Hypothalamus (tissue), 51 donors: ENCODE results near the gene RSU1.

ENCODE experiments used
- DNase-seq, 51 donors: peaks; one replicate each; lab custom pipeline; 2025; lab: John Stamatoyannopoulos, UW

RSU1 gene

DNA sequence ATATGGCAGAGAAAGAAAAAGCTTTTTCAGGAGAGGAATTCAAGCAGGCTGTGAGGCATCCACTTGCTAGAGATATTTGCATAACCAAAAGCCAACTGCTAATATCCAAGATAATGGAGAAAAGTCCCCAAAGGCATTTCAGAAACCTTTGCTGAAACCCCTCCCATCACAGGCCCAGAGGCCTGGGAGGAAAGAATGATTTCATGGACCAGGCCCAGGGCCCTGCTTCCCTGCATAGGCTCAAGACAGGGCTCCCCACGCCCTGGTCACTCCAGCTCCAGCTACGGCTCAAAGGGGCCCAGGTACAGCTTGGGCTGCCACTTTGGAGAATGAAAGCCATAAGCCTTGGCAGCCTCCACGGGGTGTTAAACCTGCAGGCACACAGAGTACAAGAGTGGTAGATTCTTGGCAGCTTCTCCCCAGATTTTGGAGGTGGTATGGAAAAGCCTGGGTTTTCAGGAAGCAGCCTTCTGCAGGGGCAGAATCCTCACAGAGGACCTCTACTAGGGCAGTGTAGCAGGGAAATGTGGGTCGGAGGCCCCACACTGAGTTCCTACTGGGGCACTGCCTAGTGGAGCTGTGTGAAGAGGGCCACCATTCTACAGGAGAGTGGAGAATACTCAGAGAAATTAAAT is 5.6 kb upstream of the RSU1 start:
- no peak for DNase-seq

DNA sequence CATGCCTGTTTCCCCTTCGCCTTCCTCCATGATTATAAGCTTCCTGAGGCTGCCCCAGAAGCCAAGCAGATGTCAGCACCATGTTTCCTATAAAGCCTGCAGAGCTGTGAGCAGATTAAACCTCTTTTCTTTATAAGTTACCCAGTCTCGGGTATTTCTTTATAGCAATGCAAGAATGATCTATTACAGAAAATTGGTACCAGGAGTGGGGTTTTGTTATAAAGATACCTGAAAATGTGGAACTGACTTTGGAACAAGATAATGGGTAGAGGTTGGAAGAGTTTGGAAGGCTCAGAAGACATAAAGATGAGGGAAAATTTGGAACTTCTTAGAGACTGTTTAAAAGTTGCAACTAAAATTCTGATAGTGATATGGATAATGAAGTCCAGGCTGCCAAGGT is 4.8 kb upstream of the RSU1 start:
- DNase-seq: no peak

DNA sequence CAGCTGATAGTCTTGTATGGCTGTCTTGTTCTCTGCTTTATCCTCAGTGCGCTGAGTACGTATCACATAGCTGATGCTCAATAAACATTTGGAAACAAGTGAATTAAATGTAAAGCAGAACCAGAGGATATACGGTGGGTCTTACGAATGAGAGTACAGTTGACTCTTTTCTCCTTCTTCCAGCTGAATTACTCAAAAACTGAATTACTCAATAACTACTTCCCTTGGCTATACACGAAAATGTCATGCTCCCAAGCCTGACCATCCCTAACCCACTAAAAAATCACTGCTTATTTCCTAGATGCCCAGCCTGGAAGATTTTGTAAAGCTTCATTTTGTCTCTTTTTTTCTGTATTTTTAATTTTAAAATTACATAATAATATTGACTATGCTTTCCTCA is 3.2 kb upstream of the RSU1 start:
- DNase-seq: no peak

GRCh38 chr10:16820018-16820417 is 2.8 kb upstream of the RSU1 start:
- no peak for DNase-seq

- DNase-seq: no peak
Observed at GRCh38 chr10:16819436-16819835, 2.2 kb upstream of the RSU1 start.

DNA sequence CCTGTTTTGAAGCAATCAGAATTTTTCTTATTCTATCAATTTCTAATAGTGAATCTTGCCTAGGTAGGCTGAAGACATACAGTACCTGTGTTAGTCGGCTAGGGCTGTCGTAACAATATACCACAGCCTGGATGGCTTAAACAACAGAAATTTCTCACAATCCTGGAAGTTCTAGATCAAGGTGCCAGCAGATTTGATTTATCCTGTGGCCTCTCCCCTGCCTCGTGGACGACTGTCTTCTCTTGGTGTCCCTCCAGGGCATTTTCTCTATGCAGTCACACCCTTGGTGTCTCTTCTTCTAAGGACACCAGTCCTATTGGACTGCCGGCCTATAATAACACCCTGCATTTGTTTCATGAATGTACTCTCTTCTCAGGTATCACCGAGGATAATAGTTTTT is 1.8 kb upstream of the RSU1 start:
- no peak for DNase-seq

- DNase-seq: peak in 2 of 51 donors; percentile 50 to 51
Observed at GRCh38 chr10:16816830-16817124, 447 bp downstream of the RSU1 start.

GRCh38 chr10:16816171-16816570 is 1.1 kb downstream of the RSU1 start:
- DNase-seq: no peak

DNA sequence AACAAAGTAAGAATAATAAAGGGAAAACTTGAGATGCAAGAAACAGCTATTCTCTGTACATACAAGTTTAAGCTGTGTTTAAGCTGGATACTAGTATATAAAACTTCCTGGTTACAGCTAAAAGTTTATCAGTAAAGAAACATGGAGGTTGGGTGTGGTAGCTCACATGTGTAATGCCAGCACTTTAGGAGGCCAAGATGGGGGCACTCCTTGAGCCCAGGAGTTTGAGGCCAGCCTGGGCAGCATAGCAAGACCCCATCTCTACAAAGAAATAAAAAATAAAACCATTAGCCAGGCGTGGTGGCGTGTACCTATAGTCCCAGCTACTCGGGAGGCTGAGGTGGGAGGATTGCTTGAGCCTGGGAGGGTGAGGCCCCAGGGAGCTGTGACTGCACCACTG is 3.2 kb downstream of the RSU1 start:
- no peak for DNase-seq

DNA sequence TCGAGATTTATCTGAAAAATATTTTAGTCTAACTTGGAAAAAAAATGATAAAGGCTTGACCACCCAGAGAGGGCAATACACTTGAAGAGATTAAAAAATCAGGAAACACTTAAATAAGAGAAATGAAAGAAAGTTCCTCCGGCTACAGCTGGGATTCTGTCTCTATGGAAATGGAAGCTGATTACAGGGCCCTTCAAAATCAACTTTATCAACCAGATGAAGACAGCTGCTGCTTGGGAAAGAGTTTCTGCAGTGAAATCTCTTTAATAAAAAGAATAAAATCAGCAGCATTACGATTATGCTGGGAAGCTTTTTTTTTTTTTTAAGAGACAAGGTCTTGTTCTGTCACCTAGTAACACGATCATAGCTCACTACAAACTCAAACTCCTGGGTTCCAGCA is 4.5 kb downstream of the RSU1 start:
- no peak for DNase-seq

- no peak for DNase-seq
Observed at GRCh38 chr10:16811765-16812164, 5.5 kb downstream of the RSU1 start.

GRCh38 chr10:16811292-16811691 is 5.9 kb downstream of the RSU1 start:
- no peak for DNase-seq

DNA sequence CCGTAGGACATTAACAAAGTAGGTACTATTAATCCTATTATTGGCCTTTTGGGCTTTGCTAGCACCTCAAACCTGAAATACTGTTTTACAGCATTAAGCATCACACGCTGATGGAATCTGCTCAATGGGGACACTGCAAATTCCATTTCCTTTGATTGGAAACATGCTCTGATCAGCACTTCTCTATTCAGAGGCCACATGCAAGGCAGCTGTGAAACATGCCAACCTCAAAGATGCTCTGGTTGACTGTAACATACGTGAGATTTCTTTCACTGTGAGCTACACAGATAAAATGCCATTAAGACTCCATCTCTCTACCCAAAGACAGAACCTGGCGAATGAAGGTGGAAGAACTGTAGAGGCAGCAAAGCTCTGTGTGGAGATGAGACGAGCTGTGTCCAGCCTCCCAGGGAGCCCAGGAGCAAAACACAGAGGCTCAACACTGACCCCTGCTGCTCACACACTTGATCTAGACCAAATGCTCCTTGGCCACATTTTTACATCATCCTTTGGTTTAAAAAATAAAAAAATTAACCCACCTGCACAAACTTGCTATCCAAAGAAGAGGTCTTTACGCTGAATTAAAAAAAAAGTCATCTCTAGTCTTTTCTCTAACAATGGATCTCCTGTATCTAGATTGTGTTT is 8.0 kb downstream of the RSU1 start:
- DNase-seq: peak in 15 of 51 donors; percentile 2 to 37 (median 13)

DNA sequence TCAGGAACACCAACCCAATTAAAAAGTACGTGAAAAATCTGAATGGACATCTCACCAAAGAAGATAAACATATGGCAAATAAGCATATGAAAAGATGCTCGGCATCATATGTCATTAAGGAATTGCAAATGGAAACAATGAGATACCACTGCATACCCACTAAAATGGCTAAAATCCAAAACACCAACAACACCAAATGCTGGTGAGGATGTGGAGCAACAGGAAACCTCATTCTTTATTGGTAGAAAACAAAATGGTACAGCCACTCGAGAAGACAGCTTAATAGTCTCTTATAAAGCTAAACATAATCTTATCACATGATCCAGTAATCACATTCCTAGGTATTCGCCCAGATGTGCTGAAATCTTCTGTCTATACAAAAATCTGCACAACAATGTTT is 13.1 kb downstream of the RSU1 start:
- DNase-seq: no peak

GRCh38 chr10:16803464-16803863 is 13.8 kb downstream of the RSU1 start:
- no peak for DNase-seq

- DNase-seq: no peak
Observed at GRCh38 chr10:16799621-16800020, 17.6 kb downstream of the RSU1 start.

DNA sequence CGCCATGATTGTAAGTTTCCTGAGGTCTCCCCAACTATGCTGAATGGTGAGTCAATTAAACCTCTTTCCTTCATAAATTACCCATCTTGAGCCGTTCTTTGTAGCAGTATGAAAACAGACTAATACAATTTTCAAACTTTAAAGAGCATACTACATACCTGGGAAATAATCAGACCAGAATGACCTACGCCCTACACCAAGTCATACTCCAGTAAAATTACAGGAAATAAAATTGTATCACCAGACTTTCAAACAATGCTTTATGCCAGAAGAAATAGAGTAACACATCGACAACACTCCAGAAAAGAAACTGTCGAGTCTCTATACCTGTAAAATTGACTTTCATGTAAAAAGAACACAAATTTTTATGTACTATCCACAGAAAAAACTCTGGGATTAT is 18.7 kb downstream of the RSU1 start:
- DNase-seq: no peak

DNA sequence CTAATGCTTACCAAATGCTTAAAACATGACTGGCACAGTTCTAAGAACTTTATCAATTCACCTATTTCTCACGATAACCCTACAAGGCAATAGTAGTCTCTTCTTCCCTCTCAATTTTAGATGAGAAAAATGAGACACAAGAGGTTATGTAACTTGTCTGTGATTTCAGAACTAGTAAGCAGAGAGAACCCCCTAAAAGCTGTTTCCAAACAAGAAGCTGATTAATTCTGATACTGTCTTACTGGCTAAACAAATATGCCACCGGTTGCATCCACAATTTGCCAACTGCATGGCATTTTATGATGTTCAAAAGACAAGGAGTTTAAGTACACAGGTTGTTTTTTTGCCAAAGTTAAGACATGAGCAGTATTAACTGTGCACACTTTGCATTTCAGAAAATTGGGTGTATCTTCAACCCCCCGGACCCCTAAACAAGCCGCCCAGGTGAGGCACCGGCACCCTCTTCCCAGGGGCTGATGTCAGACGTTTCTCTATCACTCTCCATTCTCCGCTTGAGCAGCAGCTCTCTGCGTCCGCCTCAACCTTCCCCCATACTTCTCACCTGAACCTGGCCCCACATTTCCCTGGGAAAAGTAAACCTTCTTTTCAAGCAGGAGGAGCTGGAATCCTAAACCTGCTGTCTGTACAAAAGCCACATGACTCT is 21.7 kb downstream of the RSU1 start:
- DNase-seq: no peak

DNA sequence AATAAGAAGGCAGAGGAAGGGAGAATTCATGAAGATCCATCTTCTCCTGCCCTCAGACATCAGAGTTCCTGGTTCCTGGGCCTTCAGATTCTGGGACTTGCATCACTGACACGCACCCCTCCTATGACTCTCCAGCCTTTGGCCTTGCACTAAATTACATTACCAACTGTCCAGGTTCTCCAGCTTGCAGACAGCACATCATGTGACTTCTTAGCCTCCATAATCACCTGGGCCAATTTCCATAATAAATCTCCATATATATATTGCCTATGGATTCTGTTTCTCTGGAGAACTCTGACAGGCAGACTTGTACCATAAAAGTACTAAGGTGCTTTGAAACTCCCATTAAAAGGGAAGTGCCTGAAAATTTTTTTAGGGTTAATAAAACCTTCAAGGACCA is 23.2 kb downstream of the RSU1 start:
- DNase-seq: no peak

GRCh38 chr10:16792675-16793074 is 24.5 kb downstream of the RSU1 start:
- no peak for DNase-seq

- no peak for DNase-seq
Observed at GRCh38 chr10:16789765-16790164, 27.5 kb downstream of the RSU1 start.

- DNase-seq: no peak
Observed at GRCh38 chr10:16789261-16789660, 28.0 kb downstream of the RSU1 start.

DNA sequence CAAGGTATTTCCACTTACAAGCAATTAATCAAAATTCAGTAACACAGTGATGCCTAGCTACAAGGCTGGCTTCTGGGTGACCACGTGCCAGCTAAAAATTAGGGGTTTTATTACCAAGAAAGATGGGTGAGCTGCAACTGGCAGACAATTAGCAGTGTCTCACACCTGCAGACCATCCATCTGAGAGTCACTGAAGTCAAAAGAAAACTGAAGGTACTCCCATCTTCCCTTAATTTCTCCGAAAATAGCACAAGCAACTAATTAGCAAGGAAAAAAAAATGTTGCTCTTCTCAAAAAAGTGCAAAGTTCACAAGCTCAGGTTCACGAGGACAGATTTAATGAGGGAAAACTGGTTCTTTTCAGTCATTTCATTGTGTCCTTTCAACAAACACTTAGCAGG is 28.4 kb downstream of the RSU1 start:
- no peak for DNase-seq
